Measurements from ENCODE around the gene NPAS4. TPM values are rescaled to one million over a fixed set of nuclear protein-coding genes. Genes with fewer than 3 reads are reported as not detected.

The NPAS4 gene
- polyA plus RNA-seq, 3 donors, result 0.09 to 0.50 (median 0.30) TPM

DNA sequence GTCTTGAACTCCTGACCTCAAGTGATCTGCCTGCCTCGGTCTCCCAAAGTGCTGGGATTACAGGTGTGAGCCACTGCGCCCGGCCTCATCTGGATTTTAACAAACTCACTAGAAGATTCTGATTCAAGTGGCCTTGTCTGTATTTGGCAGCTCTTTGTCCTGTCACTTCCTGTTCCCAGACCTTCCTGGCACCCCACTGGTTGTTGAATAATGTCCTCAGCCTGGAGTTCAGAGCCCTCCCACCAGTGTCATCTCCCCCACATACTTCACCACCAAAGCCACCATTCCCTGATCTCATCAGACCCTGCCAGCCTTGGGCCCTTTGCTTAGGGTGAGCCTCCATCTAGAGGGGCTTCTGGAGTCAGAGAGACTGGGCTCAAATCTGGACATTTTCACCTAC lies 49.2 kb downstream of the NPAS4 start:
- DNase-seq (ENCODE audit: extremely low read depth in 1 of 11, low read depth in 9 of 11, low spot score in 4 of 11), result no peak

DNA sequence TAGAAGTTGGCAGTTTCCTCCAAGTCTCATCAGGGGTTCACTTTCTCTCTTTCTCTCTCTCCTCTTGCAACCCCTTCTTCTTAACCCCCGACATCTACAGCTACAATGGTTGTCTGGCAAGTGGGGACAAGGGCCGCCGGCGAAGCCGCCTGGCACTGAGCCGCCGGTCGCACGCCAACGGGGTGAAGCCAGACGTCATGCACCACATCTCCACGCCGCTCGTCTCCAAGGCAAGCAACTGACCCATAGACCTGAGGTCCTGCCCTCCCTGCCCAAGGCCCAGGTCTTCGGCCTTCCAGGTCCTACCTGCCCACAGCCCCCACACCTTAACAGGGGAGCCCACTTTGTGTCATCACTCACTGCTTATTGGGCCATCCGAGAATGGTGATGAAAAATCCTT lies 50.3 kb downstream of the NPAS4 start:
- DNase-seq (ENCODE audit: extremely low read depth in 1 of 11, low read depth in 9 of 11, low spot score in 4 of 11), result no peak

DNA sequence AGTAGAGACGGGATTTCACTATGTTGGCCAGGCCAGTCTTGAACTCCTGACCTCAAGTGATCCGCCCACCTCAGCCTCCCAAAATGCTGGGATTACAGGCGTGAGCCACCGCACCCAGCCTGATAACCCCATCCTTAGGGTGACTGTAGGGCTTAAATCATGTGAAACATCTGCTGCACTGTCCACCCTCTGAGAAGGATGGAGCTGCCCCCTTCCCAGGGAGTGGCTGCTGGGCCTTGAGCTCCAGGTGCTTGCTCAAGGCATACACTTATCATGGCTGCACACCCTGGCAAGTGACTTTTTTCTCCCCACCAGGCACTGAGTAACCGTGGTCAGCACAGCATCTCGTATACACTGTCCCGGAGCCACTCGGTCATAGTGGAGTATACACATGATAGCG lies 51.2 kb downstream of the NPAS4 start:
- no peak for DNase-seq (ENCODE audit: extremely low read depth in 1 of 11, low read depth in 9 of 11, low spot score in 4 of 11)

- DNase-seq (ENCODE audit: extremely low read depth in 1 of 11, low read depth in 9 of 11, low spot score in 4 of 11), result no peak
Observed at GRCh38 chr11:66473167-66473566, 52.3 kb downstream of the NPAS4 start.

DNA sequence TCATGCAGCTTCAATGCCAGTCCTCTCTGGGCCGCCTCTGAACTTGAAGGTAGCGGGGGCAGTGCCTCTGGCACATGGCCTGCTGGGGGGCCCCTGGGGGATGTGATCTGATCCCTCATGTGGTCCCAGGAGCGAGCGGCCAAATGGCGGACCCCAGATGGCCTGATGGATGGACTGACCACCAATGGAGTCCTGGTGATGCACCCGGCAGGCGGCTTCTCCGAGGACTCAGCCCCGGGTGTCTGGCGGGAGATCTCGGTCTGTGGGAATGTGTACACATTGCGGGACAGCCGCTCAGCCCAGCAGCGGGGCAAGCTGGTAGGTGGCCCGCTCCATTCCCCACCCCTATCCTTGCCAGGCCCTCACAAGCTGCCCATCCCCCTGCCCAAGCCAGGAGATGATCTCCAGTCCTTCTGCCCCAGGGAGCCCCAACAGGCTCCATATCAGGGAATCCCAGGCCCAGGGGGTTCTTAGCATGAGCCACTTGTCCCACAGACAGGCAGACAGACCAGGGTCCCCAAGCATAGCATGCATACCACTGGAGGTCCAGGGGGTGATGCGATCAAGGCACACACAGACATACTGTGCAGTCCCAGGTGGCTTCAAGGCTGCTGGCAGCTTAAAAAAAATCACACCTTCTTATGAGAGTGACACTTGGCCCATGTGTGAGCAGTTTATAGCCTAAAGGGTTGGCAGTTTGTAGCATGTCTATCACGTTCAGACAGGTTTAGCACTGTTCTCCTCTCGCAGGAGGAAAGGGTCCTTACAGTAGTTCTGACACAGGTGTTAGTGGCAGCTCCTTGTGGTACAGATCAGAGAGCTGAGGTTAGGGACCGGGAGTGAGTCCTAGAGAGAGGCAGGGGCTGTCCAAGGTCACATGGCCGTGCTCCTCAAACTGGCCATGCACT lies 53.0 kb downstream of the NPAS4 start:
- DNase-seq (ENCODE audit: extremely low read depth in 1 of 11, low read depth in 9 of 11, low spot score in 4 of 11), result no peak

GRCh38 chr11:66475349-66476172 lies 54.7 kb downstream of the NPAS4 start:
- no peak for DNase-seq (ENCODE audit: extremely low read depth in 1 of 11, low read depth in 9 of 11, low spot score in 4 of 11)

Other genes with a start within 250 kb of the NPAS4 start
- gene KLC2, start 163.3 kb upstream of the NPAS4 start, polyA plus RNA-seq (ENCODE audit: insufficient read length in 3 of 3), result 10 to 100 TPM; 18.5 to 29.5 (median 27.7) TPM
- 100 to 1,000 TPM; 106 to 142 (median 126) TPM for gene RAB1B, start 152.4 kb upstream of the NPAS4 start, polyA plus RNA-seq (ENCODE audit: insufficient read length in 3 of 3)
- 1 to 10 TPM; 1.9 to 3.8 (median 3.7) TPM for gene CNIH2, start 142.9 kb upstream of the NPAS4 start, polyA plus RNA-seq (ENCODE audit: insufficient read length in 3 of 3)
- 10 to 100 TPM; 43.3 to 61.5 (median 57.3) TPM for gene YIF1A, start 131.9 kb upstream of the NPAS4 start, polyA plus RNA-seq (ENCODE audit: insufficient read length in 3 of 3)
- under 1 TPM in 2 of 3 donors, not detected in 1; 0.07 to 0.09 TPM for gene TMEM151A, start 129.1 kb upstream of the NPAS4 start, polyA plus RNA-seq (ENCODE audit: insufficient read length in 3 of 3)
- 10 to 100 TPM; 56.2 to 88.4 (median 60.0) TPM for gene CD248, start 104.0 kb upstream of the NPAS4 start, polyA plus RNA-seq (ENCODE audit: insufficient read length in 3 of 3)
- gene RIN1, start 84.6 kb upstream of the NPAS4 start, polyA plus RNA-seq (ENCODE audit: insufficient read length in 3 of 3), result 1 to 10 TPM; 1.9 to 3.6 (median 2.8) TPM
- 10 to 100 TPM; 27.0 to 35.4 (median 32.8) TPM for gene BRMS1, start 75.9 kb upstream of the NPAS4 start, polyA plus RNA-seq (ENCODE audit: insufficient read length in 3 of 3)
- 10 to 100 TPM; 47.9 to 56.7 (median 51.3) TPM for gene B4GAT1, start 73.4 kb upstream of the NPAS4 start, polyA plus RNA-seq (ENCODE audit: insufficient read length in 3 of 3)
- 10 to 100 TPM; 18.0 to 24.8 (median 22.0) TPM for gene SLC29A2, start 49.3 kb upstream of the NPAS4 start, polyA plus RNA-seq (ENCODE audit: insufficient read length in 3 of 3)
- gene MRPL11, start 17.8 kb downstream of the NPAS4 start, polyA plus RNA-seq (ENCODE audit: insufficient read length in 3 of 3), result 10 to 100 TPM; 68.5 to 82.4 (median 73.3) TPM
- gene PELI3, start 45.9 kb downstream of the NPAS4 start, polyA plus RNA-seq (ENCODE audit: insufficient read length in 3 of 3), result 1 to 10 TPM; 4.1 to 6.3 (median 5.9) TPM
- 10 to 100 TPM; 20.0 to 26.1 (median 23.6) TPM for gene DPP3, start 59.4 kb downstream of the NPAS4 start, polyA plus RNA-seq (ENCODE audit: insufficient read length in 3 of 3)
- gene BBS1, start 89.6 kb downstream of the NPAS4 start, polyA plus RNA-seq (ENCODE audit: insufficient read length in 3 of 3), result 10 to 100 TPM; 71.3 to 92.4 (median 71.7) TPM
- gene ZDHHC24, start 125.0 kb downstream of the NPAS4 start, polyA plus RNA-seq (ENCODE audit: insufficient read length in 3 of 3), result 10 to 100 TPM in 1 of 3 donors, 1 to 10 TPM in 2; 6.3 to 10.6 (median 9.2) TPM
- under 1 TPM; 0.38 to 0.56 (median 0.49) TPM for gene ACTN3, start 125.9 kb downstream of the NPAS4 start, polyA plus RNA-seq (ENCODE audit: insufficient read length in 3 of 3)
- 100 to 1,000 TPM in 1 of 3 donors, 10 to 100 TPM in 2; 94.9 to 103 (median 98.6) TPM for gene CTSF, start 147.6 kb downstream of the NPAS4 start, polyA plus RNA-seq (ENCODE audit: insufficient read length in 3 of 3)
- gene CCDC87, start 172.0 kb downstream of the NPAS4 start, polyA plus RNA-seq (ENCODE audit: insufficient read length in 3 of 3), result under 1 TPM; 0.23 to 0.35 (median 0.26) TPM
- gene CCS, start 172.2 kb downstream of the NPAS4 start, polyA plus RNA-seq (ENCODE audit: insufficient read length in 3 of 3), result 10 to 100 TPM; 37.4 to 75.3 (median 59.8) TPM
- 100 to 1,000 TPM in 1 of 3 donors, 10 to 100 TPM in 2; 73.3 to 104 (median 79.2) TPM for gene RBM14, start 195.6 kb downstream of the NPAS4 start, polyA plus RNA-seq (ENCODE audit: insufficient read length in 3 of 3)
- gene RBM4, start 217.7 kb downstream of the NPAS4 start, polyA plus RNA-seq (ENCODE audit: insufficient read length in 3 of 3), result 100 to 1,000 TPM; 227 to 261 (median 261) TPM